AG04450 (cell line): ENCODE results near the gene PIK3CB. TPM values are rescaled to one million over a fixed set of nuclear protein-coding genes. Genes with fewer than 3 reads are reported as not detected.
"Not testable (repeated sequence)": the region's sequence is repeated elsewhere in the genome, so short reads cannot be mapped to it uniquely, and the experiment has no call there.

Source experiments
- CTCF ChIA-PET: fragments of 300-600, 350-600 bp; formaldehyde crosslinking; extraction: SDS; loops from one replicate; lab custom pipeline; 2022; ENCODE audit warnings: antibody characterized with exemption, inconsistent platforms; lab: Charles Lee
- POLR2A ChIA-PET: fragments of 350-600 bp; formaldehyde crosslinking; extraction: SDS; loops from one replicate; lab custom pipeline; 2021; ENCODE audit warnings: antibody characterized with exemption, inconsistent platforms; lab: Yijun Ruan, JAX
- DNase-seq: peaks from one replicate; pipeline ENCODE4 v3.0.0-alpha.2; 2011; ENCODE audit warnings: low read depth, low spot score
- H3K27ac ChIP-seq: one replicate; pipeline ENCODE4 v1.5.1; 2012; ENCODE audit warnings: low read depth, low read length, control low read depth
- H3K27me3 ChIP-seq: one replicate; pipeline ENCODE4 v1.6.0; 2012; ENCODE audit warnings: low read length; ENCODE audit not compliant: control insufficient read depth, insufficient read depth
- H3K4me3 ChIP-seq: 2 replicates; pipeline ENCODE4 v1.5.1; 2011; ENCODE audit warnings: mild to moderate bottlenecking, low read depth, low read length, control low read depth
- H3K9me3 ChIP-seq: 2 replicates; pipeline ENCODE4 v1.5.1; 2012; ENCODE audit warnings: low read length; ENCODE audit not compliant: control insufficient read depth, insufficient read depth
- polyA plus RNA-seq: library from polyadenylated mRNA; depleted of rRNA; stranded (reverse); fragments of >200 nt; gene quantifications from 2 replicates; pipeline ENCODE4 v1.2.3, GENCODE V29; 2011
- TF ChIP-seq, protein P1 (sequence below): IDR thresholded peaks from 2 replicates; pipeline ENCODE4 v1.5.1; 2011; ENCODE audit warnings: low read depth, low read length, control low read depth, inconsistent platforms

Gene PIK3CB
- polyA plus RNA-seq, 1 experiment = 13.8 TPM

- Histone ChIP-seq H3K4me3 (no peak overlapping the region), H3K9me3 (peaks cover 5% of the 10 kb centered on the region; the same call in 1 of the 2 replicates), H3K27me3 (no peaks in the 10 kb centered on the region), H3K27ac (no peak overlapping the region)
- POLR2A ChIA-PET = interaction anchor here (0.6 kb wide), 1 partner anchor 16 kb away, joined by 3 read pairs; no protein-coding TSS in a partner anchor
- TF ChIP-seq, protein P1, sequence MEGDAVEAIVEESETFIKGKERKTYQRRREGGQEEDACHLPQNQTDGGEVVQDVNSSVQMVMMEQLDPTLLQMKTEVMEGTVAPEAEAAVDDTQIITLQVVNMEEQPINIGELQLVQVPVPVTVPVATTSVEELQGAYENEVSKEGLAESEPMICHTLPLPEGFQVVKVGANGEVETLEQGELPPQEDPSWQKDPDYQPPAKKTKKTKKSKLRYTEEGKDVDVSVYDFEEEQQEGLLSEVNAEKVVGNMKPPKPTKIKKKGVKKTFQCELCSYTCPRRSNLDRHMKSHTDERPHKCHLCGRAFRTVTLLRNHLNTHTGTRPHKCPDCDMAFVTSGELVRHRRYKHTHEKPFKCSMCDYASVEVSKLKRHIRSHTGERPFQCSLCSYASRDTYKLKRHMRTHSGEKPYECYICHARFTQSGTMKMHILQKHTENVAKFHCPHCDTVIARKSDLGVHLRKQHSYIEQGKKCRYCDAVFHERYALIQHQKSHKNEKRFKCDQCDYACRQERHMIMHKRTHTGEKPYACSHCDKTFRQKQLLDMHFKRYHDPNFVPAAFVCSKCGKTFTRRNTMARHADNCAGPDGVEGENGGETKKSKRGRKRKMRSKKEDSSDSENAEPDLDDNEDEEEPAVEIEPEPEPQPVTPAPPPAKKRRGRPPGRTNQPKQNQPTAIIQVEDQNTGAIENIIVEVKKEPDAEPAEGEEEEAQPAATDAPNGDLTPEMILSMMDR = no peak
- CTCF ChIA-PET = interaction anchor here (0.6 to 1.1 kb wide), 2 partner anchors 67 to 97 kb away, joined by 4 to 5 read pairs; no protein-coding TSS in a partner anchor
- no peak for DNase-seq
Measured at GRCh38 chr3:138848696-138849095, 14.0 kb upstream of the PIK3CB start.

DNA sequence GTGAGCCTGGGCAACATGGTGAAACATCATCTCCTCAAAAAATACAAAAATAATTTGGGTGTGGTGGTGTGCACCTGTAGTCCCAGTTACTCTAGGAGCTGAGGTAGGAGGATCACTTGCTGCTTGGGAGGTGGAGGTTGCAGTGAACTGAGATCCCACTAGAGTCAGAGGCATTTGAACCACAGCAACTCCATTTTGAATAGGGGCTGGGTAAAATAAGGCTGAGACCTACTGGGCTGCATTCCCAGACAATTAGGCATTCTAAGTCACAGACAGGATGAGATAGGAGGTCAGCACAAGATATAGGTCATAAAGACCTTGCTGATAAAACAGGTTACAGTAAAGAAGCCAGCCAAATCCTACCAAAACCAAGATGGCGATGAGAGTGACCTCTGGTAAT is 12.1 kb upstream of the PIK3CB start:
- H3K27me3 ChIP-seq, H3K27ac ChIP-seq, POLR2A ChIA-PET, H3K9me3 ChIP-seq, DNase-seq, H3K4me3 ChIP-seq: not testable (repeated sequence)
- CTCF ChIA-PET = interaction anchor here (1.4 kb wide), 1 partner anchor 76 kb away, joined by 3 read pairs; no protein-coding TSS in a partner anchor

GRCh38 chr3:138846262-138846791 is 11.6 kb upstream of the PIK3CB start:
- Histone ChIP-seq H3K27me3 (no peaks in the 10 kb centered on the region), H3K9me3 (peaks cover 5% of the 10 kb centered on the region; the same call in 1 of the 2 replicates), H3K4me3 (no peak overlapping the region), H3K27ac (no peak overlapping the region)
- POLR2A ChIA-PET = no interaction called here
- CTCF ChIA-PET = interaction anchor here (1.1 to 1.4 kb wide), 2 partner anchors 69 to 77 kb away, joined by 3 to 5 read pairs; no protein-coding TSS in a partner anchor
- DNase-seq = no peak
- TF ChIP-seq, protein P1 = no peak

- no peaks in the 10 kb centered on the region for H3K27me3 ChIP-seq
- no peak overlapping the region for H3K4me3 ChIP-seq
- ChIA-PET POLR2A (no interaction called here), CTCF (interaction anchor here (1.1 to 1.4 kb wide), 2 partner anchors 70 to 77 kb away, joined by 3 to 5 read pairs; no protein-coding TSS in a partner anchor)
- TF ChIP-seq, protein P1 = no peak
- peaks cover 5% of the 10 kb centered on the region; the same call in 1 of the 2 replicates for H3K9me3 ChIP-seq
- DNase-seq = no peak
- H3K27ac ChIP-seq = no peak overlapping the region
Measured at GRCh38 chr3:138845771-138846173, 11.0 kb upstream of the PIK3CB start.

GRCh38 chr3:138845181-138845601 is 10.5 kb upstream of the PIK3CB start:
- Histone ChIP-seq H3K27ac (no peak overlapping the region), H3K4me3 (no peak overlapping the region), H3K9me3 (peaks cover 5% of the 10 kb centered on the region; the same call in 1 of the 2 replicates), H3K27me3 (no peaks in the 10 kb centered on the region)
- CTCF ChIA-PET = interaction anchor here (1.1 kb wide), 1 partner anchor 71 kb away, joined by 5 read pairs; no protein-coding TSS in a partner anchor
- no peak for DNase-seq
- POLR2A ChIA-PET = no interaction called here
- TF ChIP-seq, protein P1 = no peak
